Hippocampal formation (tissue), 2 donors: ENCODE measurements around the gene LRIG2.
A peak's percentile ranks its signal among the peaks of the same experiment; 100 is the strongest.
"Not testable (repeated sequence)": the region's sequence is repeated elsewhere in the genome, so short reads cannot be mapped to it uniquely, and the experiment has no call there.

ENCODE experiments used
- DNase-seq, 2 donors: peaks; one replicate each; lab custom pipeline; 2025; lab: John Stamatoyannopoulos, UW

The LRIG2 gene

GRCh38 chr1:113072757-113073478 lies at the start of gene LRIG2:
Gene LRIG2 (plus strand): TSS chr1:113073198. CDS start chr1:113073407, 209 bp downstream.
- peak; percentile 97 for DNase-seq

GRCh38 chr1:113023316-113023715 lies 49.7 kb upstream of the LRIG2 start:
- not testable (repeated sequence) for DNase-seq

GRCh38 chr1:113027007-113027406 lies 46.0 kb upstream of the LRIG2 start:
- no peak for DNase-seq

DNA sequence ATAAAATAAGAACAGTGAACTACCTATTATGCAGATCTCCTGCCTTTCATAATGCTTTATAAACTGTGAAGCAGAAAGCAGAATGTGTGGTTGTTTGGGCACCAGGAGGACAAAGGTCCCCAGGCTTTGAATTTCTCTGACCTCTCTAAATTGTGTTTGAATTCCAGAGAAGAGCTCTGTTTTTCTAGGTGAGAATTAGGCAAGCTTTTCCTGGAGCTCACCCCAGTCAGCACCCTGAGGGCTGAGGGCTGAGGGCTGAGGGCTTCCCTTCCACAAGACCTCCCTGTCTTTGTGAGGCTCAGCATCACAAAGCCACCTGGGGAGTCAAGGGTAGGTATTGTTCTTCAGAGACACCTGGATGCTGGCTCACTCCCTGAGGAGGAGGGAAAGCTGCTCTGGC lies 45.5 kb upstream of the LRIG2 start:
- no peak for DNase-seq

DNA sequence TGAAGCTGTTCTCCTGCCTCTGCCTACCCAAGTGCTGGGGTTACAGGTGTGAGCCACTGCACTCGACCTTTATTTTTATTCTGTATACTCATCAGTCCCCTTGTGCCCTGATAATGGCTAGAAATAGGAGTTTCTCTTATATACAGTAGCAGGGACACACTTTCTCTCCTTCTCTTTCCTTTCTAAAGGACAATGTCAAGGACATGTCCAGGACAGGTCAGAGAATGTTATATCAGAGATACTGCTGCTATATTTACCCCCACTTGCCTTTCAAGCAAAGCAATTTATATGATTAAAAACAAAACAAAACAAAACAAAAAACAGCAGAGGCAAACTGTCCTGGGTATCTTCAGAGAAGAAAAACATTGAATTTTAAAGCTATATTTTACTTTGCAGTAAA lies 43.2 kb upstream of the LRIG2 start:
- DNase-seq = no peak

DNA sequence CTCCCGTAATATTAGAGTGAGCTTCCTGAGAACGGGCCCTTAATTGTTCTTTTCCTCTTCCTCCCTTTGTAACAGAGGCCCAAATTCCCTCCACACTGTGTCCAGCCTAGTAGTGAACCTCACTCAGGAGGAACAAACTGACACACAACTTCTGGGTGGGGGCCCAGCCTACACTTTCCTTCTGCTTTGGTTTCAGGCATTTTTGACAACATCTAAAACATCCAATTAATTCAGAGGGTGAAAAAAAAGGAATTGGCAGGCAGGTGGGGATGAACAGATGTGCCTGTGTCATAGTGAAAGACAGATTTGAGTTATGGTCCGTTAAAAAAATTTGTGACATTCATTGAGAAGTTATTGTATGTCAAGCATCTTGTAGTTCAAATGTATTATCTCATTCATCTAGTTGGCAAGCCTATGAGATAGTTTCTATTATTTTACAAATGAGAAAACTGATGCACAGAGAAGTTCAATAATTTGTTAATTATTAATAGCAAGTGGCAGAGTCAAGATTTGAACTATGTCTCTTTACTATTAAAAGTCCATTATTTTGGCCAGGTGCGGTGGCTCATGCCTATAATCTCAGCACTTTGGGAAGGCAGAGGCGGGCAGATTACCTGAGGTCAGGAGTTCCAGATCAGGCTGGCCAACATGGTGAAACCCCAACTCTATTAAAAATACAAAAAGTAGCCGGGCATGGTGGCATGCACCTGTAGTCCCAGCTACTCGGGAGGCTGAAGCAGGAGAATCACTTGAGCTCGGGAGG lies 41.6 kb upstream of the LRIG2 start:
- DNase-seq = no peak

GRCh38 chr1:113035086-113035485 lies 37.9 kb upstream of the LRIG2 start:
- DNase-seq = no peak

GRCh38 chr1:113036639-113037321 lies 36.2 kb upstream of the LRIG2 start:
- DNase-seq = no peak

GRCh38 chr1:113040041-113040440 lies 33.0 kb upstream of the LRIG2 start:
- DNase-seq = no peak

- DNase-seq = no peak
These were observed 32.1 kb upstream of the LRIG2 start for GRCh38 chr1:113040718-113041412.

DNA sequence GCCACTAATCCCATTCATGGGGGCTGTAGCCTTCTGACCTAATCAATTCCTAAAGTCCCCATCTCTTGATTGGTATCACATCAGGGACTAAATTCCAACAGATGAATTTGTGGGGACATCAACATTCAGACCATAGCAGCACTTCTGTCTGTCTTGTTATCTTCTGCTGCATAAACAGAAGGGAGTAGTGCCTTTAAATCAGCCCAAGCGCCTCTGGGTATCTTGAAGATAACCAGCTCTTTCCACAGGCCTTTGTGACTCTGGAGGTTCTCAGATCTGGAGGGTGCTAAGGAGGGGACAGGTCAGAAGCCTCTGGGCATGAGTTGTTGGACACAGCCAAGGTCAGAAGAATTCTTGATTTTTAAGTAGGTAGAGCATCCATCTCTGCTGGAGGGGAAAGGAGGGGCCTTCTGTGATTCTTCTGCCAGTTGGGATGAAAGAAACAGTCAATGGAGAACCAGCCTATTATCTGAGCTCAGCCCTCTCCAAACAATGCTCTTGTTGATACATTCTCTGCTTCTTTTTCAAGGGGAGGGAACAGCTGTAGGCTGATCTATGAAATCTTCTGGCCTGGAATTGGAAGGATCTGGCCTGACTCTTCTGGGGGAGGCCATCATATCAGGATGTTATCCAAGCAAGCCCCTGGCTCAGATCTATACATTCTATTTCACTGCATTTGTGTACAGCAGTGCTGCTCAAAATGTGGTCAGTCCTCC lies 31.3 kb upstream of the LRIG2 start:
- DNase-seq = peak; percentile 45 to 89

DNA sequence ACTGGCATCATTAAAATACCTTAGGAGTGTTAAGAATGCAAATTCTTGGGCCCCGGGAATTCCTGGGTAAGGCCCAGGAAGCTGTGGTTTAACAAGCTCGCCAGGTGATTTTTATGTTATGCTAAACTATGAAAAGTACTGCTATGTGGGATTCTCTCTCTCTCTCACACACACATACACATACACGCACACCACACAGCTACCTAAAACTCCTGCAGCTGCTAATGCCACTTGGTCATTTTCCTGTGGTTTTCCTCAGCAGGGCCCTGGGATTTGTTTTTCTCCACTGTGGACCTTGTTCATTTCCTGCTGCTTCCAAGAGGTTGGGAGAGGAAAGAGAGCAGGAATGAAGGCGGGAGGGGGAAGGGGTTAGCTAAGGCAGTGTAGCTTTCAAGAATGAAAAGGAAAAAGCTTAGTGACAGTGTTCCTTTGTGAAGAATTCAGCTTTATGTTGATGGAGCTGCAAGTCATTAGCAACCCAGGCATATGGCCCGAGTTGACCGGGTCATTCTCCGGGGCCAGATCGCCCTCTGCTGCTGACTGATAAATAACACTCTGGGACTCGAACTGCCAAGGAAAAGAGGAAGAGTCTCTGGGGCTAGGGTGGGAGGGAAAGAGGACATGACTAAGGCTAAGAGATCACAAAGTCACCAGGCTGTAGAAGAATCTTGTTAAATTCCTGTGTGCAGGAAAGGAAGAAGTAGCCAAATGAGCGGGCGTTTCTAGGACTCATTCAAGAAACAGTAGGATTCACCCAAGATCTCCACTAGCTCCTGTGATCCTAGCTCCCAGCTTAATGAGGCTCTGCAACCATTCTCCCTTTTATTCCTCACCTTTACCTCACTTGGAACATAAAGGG lies 30.5 kb upstream of the LRIG2 start:
- peak; percentile 72 to 84 for DNase-seq

GRCh38 chr1:113043144-113043488 lies 29.9 kb upstream of the LRIG2 start:
- not testable (repeated sequence) for DNase-seq

GRCh38 chr1:113046569-113046968 lies 26.4 kb upstream of the LRIG2 start:
- no peak for DNase-seq

GRCh38 chr1:113048064-113048463 lies 24.9 kb upstream of the LRIG2 start:
- no peak for DNase-seq

DNA sequence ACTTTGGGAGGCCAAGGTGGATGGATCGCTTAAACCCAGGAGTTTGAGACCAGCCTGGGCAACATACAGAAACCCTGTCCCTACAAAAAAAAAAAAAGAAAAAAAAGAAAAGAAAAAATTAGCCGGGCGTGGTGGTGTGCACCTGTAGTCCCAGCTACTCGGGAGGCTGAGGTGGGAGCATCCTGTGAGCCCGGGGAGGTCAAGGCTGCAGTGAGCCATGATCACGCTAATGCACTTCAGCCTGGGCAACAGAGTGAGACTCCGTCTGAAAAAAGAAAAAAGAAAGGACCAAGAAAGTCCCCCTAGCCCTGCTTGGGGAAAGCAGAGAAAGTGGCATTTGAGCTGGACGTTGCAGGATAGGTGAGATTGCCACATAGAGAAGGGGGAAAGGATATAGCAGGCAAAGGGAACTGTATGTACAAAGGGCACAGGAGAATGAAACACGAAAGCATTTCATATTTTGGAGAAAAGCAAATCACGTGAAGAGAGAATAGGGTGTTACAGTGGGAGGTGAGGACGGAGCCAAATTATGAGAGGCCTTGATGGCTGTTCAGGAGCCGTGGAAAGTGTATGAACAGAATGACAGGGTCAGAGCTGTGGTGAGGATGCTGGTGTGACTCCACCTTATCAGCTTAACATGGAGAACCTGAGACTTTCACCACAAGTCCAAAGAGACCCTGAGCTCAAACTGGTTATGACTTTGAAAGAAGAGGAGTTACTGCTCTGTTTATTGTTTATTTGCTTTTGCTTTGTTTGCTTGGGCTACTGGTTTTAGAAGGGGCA lies 19.5 kb upstream of the LRIG2 start:
- no peak for DNase-seq

- no peak for DNase-seq
These were observed 17.4 kb upstream of the LRIG2 start for GRCh38 chr1:113055570-113055969.

- no peak for DNase-seq
These were observed 16.0 kb upstream of the LRIG2 start for GRCh38 chr1:113057006-113057405.

DNA sequence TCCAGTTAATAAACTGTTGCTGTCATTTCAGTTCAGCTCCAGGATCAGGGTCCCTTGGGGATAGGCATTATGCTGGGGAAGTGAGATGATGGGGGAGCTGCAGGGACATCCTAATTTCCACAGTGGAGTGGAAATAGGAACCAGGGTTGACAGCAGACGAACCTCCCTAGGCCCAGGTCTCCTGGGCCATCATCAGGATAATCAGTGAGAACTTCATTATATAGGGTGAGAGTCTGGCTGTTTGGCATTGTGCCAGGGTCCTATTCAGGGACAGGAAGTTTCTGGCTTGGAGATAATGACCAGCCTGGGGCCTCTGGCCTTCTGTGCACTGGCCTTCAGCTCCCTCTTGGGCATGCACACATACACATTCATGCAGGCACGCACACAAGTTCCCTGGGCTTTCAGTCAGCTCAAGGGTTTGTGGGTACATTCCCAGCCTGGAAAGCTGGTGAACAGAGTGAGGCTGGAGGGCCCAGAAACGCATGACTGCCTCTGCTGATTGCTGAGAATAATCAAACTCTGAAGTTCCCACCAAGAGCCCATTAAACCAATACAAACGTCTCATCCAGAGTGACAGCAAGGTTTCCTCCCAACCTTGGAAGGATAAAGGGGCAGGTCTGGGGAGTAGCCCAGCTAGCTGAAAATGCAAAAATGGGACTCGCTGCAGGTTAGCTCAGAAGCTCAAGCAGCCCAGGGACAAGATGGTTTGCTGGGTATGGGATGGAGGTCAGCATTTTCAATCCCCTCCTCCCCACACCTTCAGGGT lies 13.9 kb upstream of the LRIG2 start:
- no peak for DNase-seq
